ENCODE data around the gene CIC. TPM values are rescaled to one million over a fixed set of nuclear protein-coding genes. Genes with fewer than 3 reads are reported as not detected.

Gene CIC
- total and polyA plus RNA-seq, 9 of the 15 experiments (the other 6 are each of a cell fraction or from before 2014, with no cell fraction given), result 0.07 to 44.7 (median 8.6) TPM

- TF ChIP-seq CBFA2T2 (conservative IDR thresholded peaks at IDR 0.05) (no peak), CTCFL (IDR thresholded peaks at IDR 0.05; ENCODE audit: borderline replicate concordance, insufficient read depth, low read depth, low read length, poor library complexity, severe bottlenecking) (no peak), BCLAF1 (IDR thresholded peaks at IDR 0.05; ENCODE audit: borderline replicate concordance in 1 of 2, control insufficient read depth in 1 of 2, low read depth in 2 of 2, low read length in 1 of 2) (no peak), TAF15 (IDR thresholded peaks at IDR 0.05; ENCODE audit: low read depth, low read length) (no peak), AFF4 (CRISPR knock-in tag; IDR thresholded peaks at IDR 0.05) (no peak; the same call in 1 of the 2 replicates), ZNF449 (CRISPR knock-in tag; IDR thresholded peaks at IDR 0.05) (no peak), GMEB1 (CRISPR knock-in tag; IDR thresholded peaks at IDR 0.05) (no peak), GTF2F1 (IDR thresholded peaks at IDR 0.05; ENCODE audit: low read depth, low read length) (no peak; the same call in 1 of the 2 replicates), NFRKB (IDR thresholded peaks at IDR 0.05; ENCODE audit: low read depth) (no peak), RCOR1 (IDR thresholded peaks at IDR 0.05; ENCODE audit: borderline replicate concordance in 1 of 2, low read depth in 2 of 2, low read length in 2 of 2) (peak in 1 of 2 experiments; percentile 53; a peak in 2 of 4 replicates)
Measured at GRCh38 chr19:42268142-42268703, 829 bp upstream of the CIC start (continued).
